GM19328 (cell line): Measurements from ENCODE around the gene SEMA6A.

Experiments used
- ATAC-seq: cut with Tn5 transposase; IDR thresholded peaks from one replicate; pipeline ENCODE4 v1.9.1; 2021; ENCODE audit warnings: mild to moderate bottlenecking, moderate library complexity; ENCODE audit not compliant: unreplicated experiment

The SEMA6A gene

GRCh38 chr5:116574367-116575325 is at the start of gene SEMA6A:
SEMA6A (minus strand) TSS chr5:116574823; CDS start chr5:116504944, 69,879 bp downstream.
- peak; percentile 54 for ATAC-seq

- ATAC-seq, result no peak
These were observed 47.9 kb upstream of the SEMA6A start for GRCh38 chr5:116622375-116623050.

- ATAC-seq, result no peak
These were observed 47.0 kb upstream of the SEMA6A start for GRCh38 chr5:116621599-116621998.

- ATAC-seq, result no peak
These were observed 42.3 kb upstream of the SEMA6A start for GRCh38 chr5:116616876-116617275.

- no peak for ATAC-seq
These were observed 39.9 kb upstream of the SEMA6A start for GRCh38 chr5:116614603-116614920.

GRCh38 chr5:116613445-116613844 is 38.8 kb upstream of the SEMA6A start:
- no peak for ATAC-seq

- no peak for ATAC-seq
These were observed 37.8 kb upstream of the SEMA6A start for GRCh38 chr5:116612431-116612830.

GRCh38 chr5:116605310-116606070 is 30.9 kb upstream of the SEMA6A start:
- ATAC-seq, result no peak

GRCh38 chr5:116604805-116605204 is 30.2 kb upstream of the SEMA6A start:
- ATAC-seq, result no peak

GRCh38 chr5:116600876-116601275 is 26.3 kb upstream of the SEMA6A start:
- no peak for ATAC-seq

GRCh38 chr5:116598911-116599310 is 24.3 kb upstream of the SEMA6A start:
- ATAC-seq, result no peak

- ATAC-seq, result no peak
These were observed 20.9 kb upstream of the SEMA6A start for GRCh38 chr5:116595498-116595897.

GRCh38 chr5:116593340-116593739 is 18.7 kb upstream of the SEMA6A start:
- ATAC-seq, result no peak

GRCh38 chr5:116585227-116585626 is 10.6 kb upstream of the SEMA6A start:
- ATAC-seq, result no peak

- no peak for ATAC-seq
These were observed 9.2 kb upstream of the SEMA6A start for GRCh38 chr5:116583862-116584222.

GRCh38 chr5:116583085-116583861 is 8.7 kb upstream of the SEMA6A start:
- no peak for ATAC-seq

GRCh38 chr5:116581910-116582309 is 7.3 kb upstream of the SEMA6A start:
- ATAC-seq, result no peak

- ATAC-seq, result no peak
These were observed 4.5 kb upstream of the SEMA6A start for GRCh38 chr5:116579144-116579543.

- no peak for ATAC-seq
These were observed 4.1 kb upstream of the SEMA6A start for GRCh38 chr5:116578676-116579075.

- ATAC-seq, result peak; percentile 43
These were observed 2.6 kb upstream of the SEMA6A start for GRCh38 chr5:116577064-116577788.
